Measurements from ENCODE around the gene NRXN2. TPM values are rescaled to one million over a fixed set of nuclear protein-coding genes. Genes with fewer than 3 reads are reported as not detected.

The NRXN2 gene
- total and polyA plus RNA-seq, 2 of the 13 experiments (the other 11 are each of a cell fraction or from before 2014, with no cell fraction given): not detected

- Histone ChIP-seq H3K4me2 (ENCODE audit: low read depth, low read length) (no peak overlapping the region), H3K9ac (ENCODE audit: insufficient read depth, low read depth, low read length) (no peak overlapping the region), H3K27ac (ENCODE audit: extremely low read length, insufficient read depth, low read length) (no peak overlapping the region), H3K9me3 (ENCODE audit: low read length) (no peaks in the 10 kb centered on the region), H3K27me3 (ENCODE audit: control insufficient read depth in 1 of 2, insufficient read depth in 2 of 2, low read length in 2 of 2) (peaks cover 11 to 45% of the 10 kb centered on the region in 2 experiments), H4K20me1 (ENCODE audit: insufficient read depth, low read length) (no peaks in the 10 kb centered on the region), H2AFZ (ENCODE audit: low read length) (no peak overlapping the region), H3K4me3 (replicated peaks in 1 of 3; ENCODE audit: insufficient read depth in 1 of 3, low read depth in 2 of 3, low read length in 3 of 3) (no peak overlapping the region), H3K36me3 (replicated peaks in 1 of 2; ENCODE audit: control insufficient read depth in 1 of 2, insufficient read depth in 2 of 2, low read length in 2 of 2) (no peaks in the 10 kb centered on the region), H3K4me1 (ENCODE audit: insufficient read depth, low read length) (no peaks in the 10 kb centered on the region), H3K79me2 (ENCODE audit: insufficient read depth, low read length) (no peaks in the 10 kb centered on the region)
- POLR2A ChIA-PET: no interaction called here
- in situ Hi-C loops (cut with HindIII; ENCODE audit: extremely low pct_ligation_motif_present, low pct_unique_long_range_greater_than_20kb): no loop called here
- no TSS peak for BruUV-seq (replicated peaks)
- ATAC-seq (no peak), DNase-seq (ENCODE audit: low spot score) (no peak), FAIRE-seq (no peak)
- 11% methylated on average over 7 of the region's 7 CpGs for WGBS (ENCODE audit: low lambda C conversion rate)
- intact Hi-C loops (cut with micrococcal nuclease; ENCODE audit: unreplicated experiment): no loop called here
- TF ChIP-seq ZNF180 (CRISPR knock-in tag; IDR thresholded peaks at IDR 0.05; ENCODE audit: borderline replicate concordance, low read depth) (no peak), ZNF766 (CRISPR knock-in tag; IDR thresholded peaks at IDR 0.05; ENCODE audit: borderline replicate concordance) (no peak), ZNF572 (CRISPR knock-in tag; IDR thresholded peaks at IDR 0.05) (no peak), KDM3A (CRISPR knock-in tag; IDR thresholded peaks at IDR 0.05; ENCODE audit: low read depth) (no peak), THAP9 (CRISPR knock-in tag; IDR thresholded peaks at IDR 0.05; ENCODE audit: borderline replicate concordance) (no peak), ZNF460 (CRISPR knock-in tag; IDR thresholded peaks at IDR 0.05; ENCODE audit: borderline replicate concordance) (no peak), CREBL2 (CRISPR knock-in tag; IDR thresholded peaks at IDR 0.05; ENCODE audit: borderline replicate concordance) (no peak), TARDBP (CRISPR knock-in tag; IDR thresholded peaks at IDR 0.05) (no peak)
- CTCF ChIA-PET (ENCODE audit: low intra/inter-chr PET ratio, low total read pairs): no interaction called here
These were observed 89.3 kb downstream of the NRXN2 start for GRCh38 chr11:64633555-64634159.
